Measurements from ENCODE around the gene NRG3. TPM values are rescaled to one million over a fixed set of nuclear protein-coding genes. Genes with fewer than 3 reads are reported as not detected.
A peak's percentile ranks its signal among the peaks of the same experiment; 100 is the strongest.

NRG3 gene
- total RNA-seq, 2 donors from 2014 or later, result 1.7 to 2.3 TPM

- Mint-ChIP-seq H3K36me3 (ENCODE audit: low read depth) (no peaks in the 10 kb centered on the region), H3K4me1 (peaks cover 10% of the 10 kb centered on the region), H3K9me3 (no peaks in the 10 kb centered on the region), H3K27me3 (ENCODE audit: insufficient read depth) (no peaks in the 10 kb centered on the region), H3K27ac (no peak overlapping the region), H3K4me3 (no peak overlapping the region)
- no peak overlapping the region for H3K4me3 ChIP-seq (ENCODE audit: low read length)
- DNase-seq, result no peak
- no peak for TF ChIP-seq CTCF (conservative IDR thresholded peaks at IDR 0.05)
- WGBS, 2 experiments (ENCODE audit: insufficient coverage in 1 of 2, insufficient read length in 1 of 2), result 83 to 96% methylated on average over 1 to 3 of the region's 3 CpGs
- H3K27me3 ChIP-seq (ENCODE audit: control insufficient read depth, insufficient read depth, low read length, poor library complexity, severe bottlenecking), result no peaks in the 10 kb centered on the region
- H3K9me3 ChIP-seq (ENCODE audit: control insufficient read depth, low read length), result no peaks in the 10 kb centered on the region
- no peak overlapping the region for H3K27ac ChIP-seq (ENCODE audit: low read depth, low read length)
- H3K4me1 ChIP-seq (ENCODE audit: control insufficient read depth, insufficient read depth, low read length), result peaks cover 8% of the 10 kb centered on the region
- H3K36me3 ChIP-seq (ENCODE audit: control insufficient read depth, insufficient read depth, low read length), result no peaks in the 10 kb centered on the region
- H3K9ac ChIP-seq (ENCODE audit: extremely low read depth, low read length, poor library complexity, severe bottlenecking), result no peak overlapping the region
Observed at GRCh38 chr10:82313401-82313800, 438.4 kb downstream of the NRG3 start.

- WGBS, 2 experiments (ENCODE audit: insufficient coverage in 1 of 2, insufficient read length in 1 of 2), result 93 to 99% methylated on average over 2 to 3 of the region's 3 CpGs
- no peaks in the 10 kb centered on the region for H3K9me3 ChIP-seq (ENCODE audit: control insufficient read depth, low read length)
Observed at GRCh38 chr10:82318534-82318933, 443.5 kb downstream of the NRG3 start.

GRCh38 chr10:82319074-82319473 lies 444.1 kb downstream of the NRG3 start:
- no peak overlapping the region for H3K4me3 Mint-ChIP-seq
- 87 to 91% methylated on average over 4 to 5 of the region's 5 CpGs for WGBS, 2 experiments (ENCODE audit: insufficient coverage in 1 of 2, insufficient read length in 1 of 2)
- H3K4me1 ChIP-seq (ENCODE audit: control insufficient read depth, insufficient read depth, low read length), result peaks cover 15% of the 10 kb centered on the region
- H3K27me3 Mint-ChIP-seq (ENCODE audit: insufficient read depth), result no peaks in the 10 kb centered on the region
- H3K27ac Mint-ChIP-seq, result no peak overlapping the region
- H3K27ac ChIP-seq (ENCODE audit: low read depth, low read length), result peak overlapping the region; percentile 12
- no peaks in the 10 kb centered on the region for H3K9me3 Mint-ChIP-seq
- H3K4me1 Mint-ChIP-seq, result peaks cover 25% of the 10 kb centered on the region
- no peaks in the 10 kb centered on the region for H3K36me3 ChIP-seq (ENCODE audit: control insufficient read depth, insufficient read depth, low read length)
- H3K9ac ChIP-seq (ENCODE audit: extremely low read depth, low read length, poor library complexity, severe bottlenecking), result no peak overlapping the region
- no peaks in the 10 kb centered on the region for H3K9me3 ChIP-seq (ENCODE audit: control insufficient read depth, low read length)
- H3K36me3 Mint-ChIP-seq (ENCODE audit: low read depth), result no peaks in the 10 kb centered on the region
- TF ChIP-seq CTCF (conservative IDR thresholded peaks at IDR 0.05), result no peak
- DNase-seq, result no peak
- no peaks in the 10 kb centered on the region for H3K27me3 ChIP-seq (ENCODE audit: control insufficient read depth, insufficient read depth, low read length, poor library complexity, severe bottlenecking)
- no peak overlapping the region for H3K4me3 ChIP-seq (ENCODE audit: low read length)

More at GRCh38 chr10:82318534-82318933, 443.5 kb downstream of the NRG3 start:
- peaks cover 25% of the 10 kb centered on the region for H3K4me1 Mint-ChIP-seq
- Histone ChIP-seq H3K4me3 (ENCODE audit: low read length) (no peak overlapping the region), H3K9ac (ENCODE audit: extremely low read depth, low read length, poor library complexity, severe bottlenecking) (no peak overlapping the region), H3K36me3 (ENCODE audit: control insufficient read depth, insufficient read depth, low read length) (no peaks in the 10 kb centered on the region), H3K27ac (ENCODE audit: low read depth, low read length) (no peak overlapping the region), H3K27me3 (ENCODE audit: control insufficient read depth, insufficient read depth, low read length, poor library complexity, severe bottlenecking) (no peaks in the 10 kb centered on the region), H3K4me1 (ENCODE audit: control insufficient read depth, insufficient read depth, low read length) (peaks cover 15% of the 10 kb centered on the region)
- no peak overlapping the region for H3K27ac Mint-ChIP-seq
- no peaks in the 10 kb centered on the region for H3K27me3 Mint-ChIP-seq (ENCODE audit: insufficient read depth)
- H3K4me3 Mint-ChIP-seq, result no peak overlapping the region
- TF ChIP-seq CTCF (conservative IDR thresholded peaks at IDR 0.05), result no peak
- no peaks in the 10 kb centered on the region for H3K9me3 Mint-ChIP-seq
- H3K36me3 Mint-ChIP-seq (ENCODE audit: low read depth), result no peaks in the 10 kb centered on the region
- no peak for DNase-seq

Measured in endodermal cell (in vitro differentiated cells).